Mucosa of rectum (tissue), 2 donors: ENCODE data around the gene STRADB.

Experiments used
- H3K27ac ChIP-seq, 2 donors: one replicate each; pipeline ENCODE4 v1.7.0; 2013; ENCODE audit warnings: inconsistent platforms in 2 of 2, low read depth in 2 of 2, low read length in 2 of 2
- H3K27me3 ChIP-seq, 2 donors: one replicate each; pipeline ENCODE4 v1.7.0; 2013; ENCODE audit warnings: low read length in 2 of 2; ENCODE audit not compliant: control insufficient read depth in 2 of 2, insufficient read depth in 2 of 2
- H3K36me3 ChIP-seq, 2 donors: one replicate each; pipeline ENCODE4 v1.7.0; 2013; ENCODE audit warnings: low read length in 2 of 2; ENCODE audit not compliant: control insufficient read depth in 2 of 2, insufficient read depth in 2 of 2
- H3K4me1 ChIP-seq, 2 donors: one replicate each; pipeline ENCODE4 v1.7.0; 2013; ENCODE audit warnings: low read length in 2 of 2, mild to moderate bottlenecking in 1 of 2; ENCODE audit not compliant: control insufficient read depth in 2 of 2, insufficient read depth in 2 of 2
- H3K4me3 ChIP-seq, 2 donors: one replicate each; pipeline ENCODE4 v1.7.0; 2013; ENCODE audit warnings: low read length in 2 of 2
- H3K9ac ChIP-seq, 2 donors: one replicate each; pipeline ENCODE4 v1.7.0; 2013; ENCODE audit warnings: low read length in 2 of 2, low read depth in 1 of 2, mild to moderate bottlenecking in 1 of 2
- H3K9me3 ChIP-seq, 2 donors: one replicate each; pipeline ENCODE4 v1.7.0; 2013; ENCODE audit warnings: low read length in 2 of 2; ENCODE audit not compliant: control insufficient read depth in 2 of 2
- donor health status: healthy.
- donor health status: Normal muscosa, but diverticular disease.

STRADB gene

GRCh38 chr2:201522965-201523364 lies 71.4 kb downstream of the STRADB start:
- Histone ChIP-seq H3K9ac (no peak overlapping the region), H3K9me3 (no peaks in the 10 kb centered on the region)

DNA sequence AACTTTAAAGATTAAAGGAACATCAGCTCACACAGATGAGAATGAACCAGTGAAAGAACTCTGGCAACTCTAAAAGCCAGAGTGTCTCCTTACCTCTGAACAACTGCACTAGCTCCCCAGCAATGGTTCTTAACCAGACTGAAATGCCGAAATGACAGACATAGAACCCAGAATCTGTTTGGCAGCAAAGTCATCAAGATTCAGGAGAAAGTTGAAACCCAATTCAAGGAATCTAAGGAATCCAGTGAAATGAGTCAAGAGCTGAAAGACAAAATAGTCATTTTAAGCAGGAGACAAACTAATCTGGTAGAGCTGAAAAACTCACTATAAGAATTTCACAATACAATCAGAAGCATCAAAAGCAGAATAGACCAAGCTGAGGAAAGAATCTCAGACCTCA lies 72.0 kb downstream of the STRADB start:
- no peak overlapping the region for H3K9ac ChIP-seq
- H3K4me1 ChIP-seq, result no peaks in the 10 kb centered on the region
- no peaks in the 10 kb centered on the region for H3K27me3 ChIP-seq
- no peak overlapping the region for H3K27ac ChIP-seq
- H3K4me3 ChIP-seq, result no peak overlapping the region
- H3K36me3 ChIP-seq, result no peaks in the 10 kb centered on the region
- no peaks in the 10 kb centered on the region for H3K9me3 ChIP-seq

More at GRCh38 chr2:201522965-201523364, 71.4 kb downstream of the STRADB start:
- no peaks in the 10 kb centered on the region for H3K36me3 ChIP-seq
- H3K27me3 ChIP-seq, result no peaks in the 10 kb centered on the region
- no peak overlapping the region for H3K27ac ChIP-seq
- H3K4me1 ChIP-seq, result no peaks in the 10 kb centered on the region
- H3K4me3 ChIP-seq, result no peak overlapping the region
